ENCODE data around the gene ZNF362. TPM values are rescaled to one million over a fixed set of nuclear protein-coding genes. Genes with fewer than 3 reads are reported as not detected.
A peak's percentile ranks its signal among the peaks of the same experiment; 100 is the strongest.

Gene ZNF362
- total and polyA plus RNA-seq, 2 of the 13 experiments (the other 11 are each of a cell fraction or from before 2014, with no cell fraction given): 8.3 to 14.2 TPM

GRCh38 chr1:33346533-33346926, 90.2 kb downstream of the ZNF362 start:
- no peak for FAIRE-seq
- Histone ChIP-seq H3K4me1 (ENCODE audit: insufficient read depth, low read length) (peaks cover 82% of the 10 kb centered on the region), H3K4me3 (replicated peaks in 1 of 3; ENCODE audit: insufficient read depth in 1 of 3, low read depth in 2 of 3, low read length in 3 of 3) (peak overlapping the region; percentile 44 to 94 (median 54)), H3K27me3 (ENCODE audit: control insufficient read depth in 1 of 2, insufficient read depth in 2 of 2, low read length in 2 of 2) (no peaks in the 10 kb centered on the region; a peak in 1 of 5 replicates), H3K79me2 (ENCODE audit: insufficient read depth, low read length) (peaks cover 74% of the 10 kb centered on the region), H3K4me2 (ENCODE audit: low read depth, low read length) (peak overlapping the region; percentile 88), H2AFZ (ENCODE audit: low read length) (no peak overlapping the region), H3K9ac (ENCODE audit: insufficient read depth, low read depth, low read length) (peak overlapping the region; percentile 64), H3K9me3 (ENCODE audit: low read length) (no peaks in the 10 kb centered on the region), H3K36me3 (replicated peaks in 1 of 2; ENCODE audit: control insufficient read depth in 1 of 2, insufficient read depth in 2 of 2, low read length in 2 of 2) (peaks cover 2 to 18% of the 10 kb centered on the region in 2 experiments; a peak in 3 of 5 replicates), H4K20me1 (ENCODE audit: insufficient read depth, low read length) (peaks cover 9% of the 10 kb centered on the region; the same call in 1 of the 2 replicates), H3K27ac (ENCODE audit: extremely low read length, insufficient read depth, low read length) (peak overlapping the region; percentile 92)
- ChIA-PET CTCF (ENCODE audit: low intra/inter-chr PET ratio, low total read pairs) (no interaction called here), POLR2A (interaction anchor here (0.9 to 2.7 kb wide), 6 partner anchors 8 to 165 kb away, joined by 4 to 16 read pairs (median 6); partner anchors contain the start of gene TRIM62)
- WGBS (ENCODE audit: low lambda C conversion rate): 12% methylated on average over 3 of the region's 3 CpGs
- no peak for ATAC-seq
- BruUV-seq (replicated peaks): no TSS peak
- TF ChIP-seq ZNF607 (CRISPR knock-in tag; IDR thresholded peaks at IDR 0.05; ENCODE audit: borderline replicate concordance) (no peak), NR2F6 (IDR thresholded peaks at IDR 0.05) (no peak), NR2F6 (CRISPR knock-in tag; IDR thresholded peaks at IDR 0.05) (no peak), ZSCAN31 (CRISPR knock-in tag; IDR thresholded peaks at IDR 0.05; ENCODE audit: low read depth) (0 out of 2 replicates have a peak, but pooled peaks have one; percentile 12), THAP11 (CRISPR knock-in tag; IDR thresholded peaks at IDR 0.05) (no peak), ZNF670 (CRISPR knock-in tag; IDR thresholded peaks at IDR 0.05; ENCODE audit: borderline replicate concordance) (0 out of 2 replicates have a peak, but pooled peaks have one; percentile 10), TRIM22 (IDR thresholded peaks at IDR 0.05) (no peak), ZNF264 (CRISPR knock-in tag; IDR thresholded peaks at IDR 0.05) (0 out of 2 replicates have a peak, but pooled peaks have one; percentile 27)
- DNase-seq (ENCODE audit: low spot score): no peak
- in situ Hi-C loops (cut with HindIII; ENCODE audit: extremely low pct_ligation_motif_present, low pct_unique_long_range_greater_than_20kb): no loop called here
- intact Hi-C loops (cut with micrococcal nuclease; ENCODE audit: unreplicated experiment): no loop called here

Measured in HepG2 (cell line).